HepG2 (cell line): Measurements from ENCODE around the gene ANXA3. TPM values are rescaled to one million over a fixed set of nuclear protein-coding genes. Genes with fewer than 3 reads are reported as not detected.
A peak's percentile ranks its signal among the peaks of the same experiment; 100 is the strongest.

Experiments
- ATAC-seq: fragments of 200-7000 bp; cut with Tn5 transposase; 3 replicates; pipeline ENCODE4 v1.9.1; 2020; ENCODE audit warnings: mild to moderate bottlenecking, moderate library complexity
- BruUV-seq: library from RNA; stranded (reverse); fragments of 400-500 nt; replicated peaks from 2 replicates; lab custom pipeline; 2021; lab: Mats Ljungman, UMichigan
- CTCF ChIA-PET: fragments of 300-600 bp; formaldehyde crosslinking; extraction: SDS; loops from one replicate; lab custom pipeline; 2021; ENCODE audit warnings: low total read pairs, inconsistent platforms, low intra/inter-chr PET ratio; lab: Yijun Ruan, JAX
- POLR2A ChIA-PET: fragments of 350-600 bp; sonication (Branson Sonifier 250); formaldehyde crosslinking; loops from one replicate; lab custom pipeline; 2020; ENCODE audit warnings: antibody characterized with exemption, inconsistent platforms; lab: Yijun Ruan, JAX
- DNase-seq: peaks from one replicate; pipeline ENCODE4 v3.0.0-alpha.2; 2015; ENCODE audit warnings: low spot score
- FAIRE-seq: peaks from 3 replicates; lab custom pipeline; 2011; peaks lifted over from hg19 to GRCh38; lab: Jason Lieb, UNC
- H2AFZ ChIP-seq: one replicate; pipeline ENCODE4 v1.6.1; 2011; ENCODE audit warnings: low read length, inconsistent platforms
- H3K27ac ChIP-seq: fragments of 300-600 bp; 3 replicates; pipeline ENCODE4 v1.8.0; 2011; ENCODE audit warnings: mixed run types, mild to moderate bottlenecking, mixed read lengths, low read length, inconsistent platforms; ENCODE audit not compliant: insufficient read depth; ENCODE audit errors: extremely low read length
- H3K27me3 ChIP-seq, 2 experiments: fragments of 200-600 bp in 1 of 2; 2 replicates in 1 of 2; 3 replicates in 1 of 2; pipeline versions ENCODE4 v1.6.0 to v1.8.0; 2011; ENCODE audit warnings: low read length in 2 of 2, mild to moderate bottlenecking in 2 of 2, moderate library complexity in 2 of 2, inconsistent platforms in 1 of 2; ENCODE audit not compliant: insufficient read depth in 2 of 2, control insufficient read depth in 1 of 2
- H3K36me3 ChIP-seq, 2 experiments: fragments of 200-600 bp in 1 of 2; replicated peaks in 1 of 2; 2 replicates in 1 of 2; 3 replicates in 1 of 2; pipeline versions ENCODE4 v1.5.1 to v1.8.0; 2011; ENCODE audit warnings: low read length in 2 of 2, inconsistent platforms in 1 of 2; ENCODE audit not compliant: insufficient read depth in 2 of 2, control insufficient read depth in 1 of 2
- H3K4me1 ChIP-seq: 2 replicates; pipeline ENCODE4 v1.5.1; 2012; ENCODE audit warnings: low read length, inconsistent platforms; ENCODE audit not compliant: insufficient read depth
- H3K4me2 ChIP-seq: 2 replicates; pipeline ENCODE4 v1.6.0; 2011; ENCODE audit warnings: low read depth, low read length, inconsistent platforms
- H3K4me3 ChIP-seq, 3 experiments: fragments of 200-600 bp in 1 of 3; sonication (generic), shearing (Covaris generic) in 1 of 3; replicated peaks in 1 of 3; 2 replicates each; pipeline ENCODE4 v1.5.1; 2011 to 2016; ENCODE audit warnings: low read length in 3 of 3, inconsistent platforms in 2 of 3, low read depth in 2 of 3, mild to moderate bottlenecking in 2 of 3, control low read depth in 1 of 3, mixed read lengths in 1 of 3; ENCODE audit not compliant: insufficient read depth in 1 of 3
- H3K79me2 ChIP-seq: one replicate; pipeline ENCODE4 v1.6.1; 2011; ENCODE audit warnings: low read length, inconsistent platforms; ENCODE audit not compliant: insufficient read depth
- H3K9ac ChIP-seq: 2 replicates; pipeline ENCODE4 v1.6.0; 2011; ENCODE audit warnings: mild to moderate bottlenecking, low read depth, low read length, inconsistent platforms; ENCODE audit not compliant: insufficient read depth
- H3K9me3 ChIP-seq: 2 replicates; pipeline ENCODE4 v1.5.1; 2012; ENCODE audit warnings: mild to moderate bottlenecking, low read length
- H4K20me1 ChIP-seq: 2 replicates; pipeline ENCODE4 v1.6.0; 2011; ENCODE audit warnings: inconsistent platforms, mild to moderate bottlenecking, low read length, moderate library complexity; ENCODE audit not compliant: insufficient read depth
- ARNT ChIP-seq: fragments of 450-650 bp; IDR thresholded peaks from 2 replicates; pipeline ENCODE4 v1.6.1; 2017
- CENPX ChIP-seq: sonication (generic); formaldehyde crosslinking; IDR thresholded peaks from 2 replicates; pipeline ENCODE4 v1.9.0; 2021; ENCODE audit warnings: mild to moderate bottlenecking, missing genetic modification reagents, moderate library complexity
- CSRNP1 ChIP-seq: sonication (generic); formaldehyde crosslinking; IDR thresholded peaks from 2 replicates; pipeline ENCODE4 v1.8.1; 2023; ENCODE audit warnings: mild to moderate bottlenecking, missing genetic modification reagents
- ZNF121 ChIP-seq: sonication (generic); formaldehyde crosslinking; IDR thresholded peaks from 2 replicates; pipeline ENCODE4 v1.5.0; 2020; ENCODE audit warnings: mild to moderate bottlenecking, missing genetic modification reagents
- ZNF547 ChIP-seq: sonication (generic); formaldehyde crosslinking; IDR thresholded peaks from 2 replicates; pipeline ENCODE4 v1.5.1; 2020; ENCODE audit warnings: mild to moderate bottlenecking, missing genetic modification reagents
- WGBS: methylation state at CpG from one replicate; pipeline ENCODE4 v1.1.6; 2017; ENCODE audit warnings: low lambda C conversion rate; 5-methylcytosine and 5-hydroxymethylcytosine counted together
- in situ Hi-C: cut with HindIII; loops from 2 replicates; pipeline ENCODE4 v1.10.0; 2017; ENCODE audit warnings: low pct_unique_long_range_greater_than_20kb; ENCODE audit not compliant: extremely low pct_ligation_motif_present
- intact Hi-C: fragments of 100-400 bp; cut with micrococcal nuclease; formaldehyde crosslinking; loops from one replicate; pipeline ENCODE4 v1.10.0; 2022; ENCODE audit not compliant: unreplicated experiment
- polyA plus RNA-seq, 8 experiments: library from polyadenylated mRNA; depleted of rRNA in 3 of 8; stranded (reverse) in 7 of 8; unstranded in 1 of 8; fragments of >200 nt; fragmentation: Illumina TruSeq in 4 of 8; extraction: Trizol in 4 of 8; gene quantifications; 2 replicates each; pipeline versions ENCODE4 v1.2.1 to v1.2.3, GENCODE V29; 2011 to 2016; ENCODE audit warnings: low read depth in 4 of 8, missing spikeins in 1 of 8, mixed read lengths in 1 of 8; ENCODE audit not compliant: insufficient read depth in 1 of 8
- total RNA-seq, 5 experiments: library from RNA; depleted of rRNA; stranded (reverse); fragments of >200 nt; fragmentation: Illumina TruSeq; extraction: Trizol; gene quantifications; 2 replicates each; pipeline ENCODE4 v1.2.3, GENCODE V29; 2016; ENCODE audit warnings: low read depth in 1 of 5
- TF ChIP-seq, protein P1 (sequence below): sonication (generic); formaldehyde crosslinking; IDR thresholded peaks from 2 replicates; pipeline ENCODE4 v1.5.1; 2020; ENCODE audit warnings: mild to moderate bottlenecking, missing genetic modification reagents, borderline replicate concordance

The ANXA3 gene
- total and polyA plus RNA-seq, 2 of the 13 experiments (the other 11 are each of a cell fraction or from before 2014, with no cell fraction given) = 6.5 to 6.9 TPM

DNA sequence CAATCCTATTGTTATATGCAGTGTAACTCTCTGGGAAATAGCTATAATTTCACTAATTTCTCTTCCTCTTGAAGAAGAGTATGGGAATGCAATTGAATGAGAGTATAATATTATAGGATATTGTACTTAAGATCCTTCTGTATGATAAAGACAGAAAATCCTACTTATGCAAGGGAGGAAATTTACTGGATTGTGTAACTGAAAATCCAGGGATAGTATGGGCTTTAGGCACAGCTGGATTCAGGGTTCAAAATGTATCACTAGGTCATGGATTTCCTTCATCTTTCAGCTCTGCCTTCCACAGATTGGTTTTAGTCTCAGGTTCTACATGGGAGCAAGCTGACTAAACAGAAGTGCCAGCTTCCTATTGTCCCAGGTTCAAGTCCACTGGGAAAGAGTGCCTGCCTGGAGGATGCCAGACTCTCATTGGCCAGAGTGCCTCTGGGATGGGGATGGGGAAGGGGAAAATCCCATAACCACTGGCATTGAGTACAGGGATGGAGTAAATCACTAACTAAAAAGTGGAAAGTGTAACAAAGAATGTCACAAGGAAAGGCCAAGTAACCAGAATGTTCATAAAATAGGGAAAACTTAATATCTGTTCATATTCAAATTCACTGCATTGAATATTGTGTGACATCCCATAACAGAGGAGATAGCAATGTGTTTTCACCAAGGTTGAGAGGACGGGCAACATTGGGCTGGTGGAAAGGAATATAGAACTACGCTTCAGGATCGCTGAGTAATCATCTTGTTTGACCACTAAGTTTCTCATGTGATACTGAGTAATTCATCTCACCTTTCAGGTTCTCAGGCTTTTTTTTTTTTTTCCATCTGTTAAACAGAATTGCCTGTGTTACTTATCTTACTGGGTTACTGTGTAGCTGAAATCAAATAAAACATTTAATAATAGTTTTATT, 75.7 kb downstream of the ANXA3 start (continued):
- TF ChIP-seq, protein P1, sequence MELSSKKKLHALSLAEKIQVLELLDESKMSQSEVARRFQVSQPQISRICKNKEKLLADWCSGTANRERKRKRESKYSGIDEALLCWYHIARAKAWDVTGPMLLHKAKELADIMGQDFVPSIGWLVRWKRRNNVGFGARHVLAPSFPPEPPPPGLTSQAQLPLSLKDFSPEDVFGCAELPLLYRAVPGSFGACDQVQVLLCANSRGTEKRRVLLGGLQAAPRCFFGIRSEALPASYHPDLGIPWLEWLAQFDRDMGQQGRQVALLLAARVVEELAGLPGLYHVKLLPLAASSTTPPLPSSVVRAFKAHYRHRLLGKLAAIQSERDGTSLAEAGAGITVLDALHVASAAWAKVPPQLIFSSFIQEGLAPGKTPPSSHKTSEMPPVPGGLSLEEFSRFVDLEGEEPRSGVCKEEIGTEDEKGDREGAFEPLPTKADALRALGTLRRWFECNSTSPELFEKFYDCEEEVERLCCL (CRISPR knock-in tag) = no peak
- no peak for TF ChIP-seq CSRNP1 (CRISPR knock-in tag)

GRCh38 chr4:78627966-78628678, 76.6 kb downstream of the ANXA3 start:
- Histone ChIP-seq H3K36me3 (no peaks in the 10 kb centered on the region), H4K20me1 (no peaks in the 10 kb centered on the region), H3K27me3 (no peaks in the 10 kb centered on the region), H2AFZ (no peak overlapping the region), H3K4me1 (peaks cover 42% of the 10 kb centered on the region), H3K9ac (no peak overlapping the region), H3K27ac (no peak overlapping the region), H3K4me3 (no peak overlapping the region), H3K79me2 (no peaks in the 10 kb centered on the region), H3K4me2 (no peak overlapping the region), H3K9me3 (no peaks in the 10 kb centered on the region)
- peak; percentile 23 for FAIRE-seq
- CTCF ChIA-PET = no interaction called here
- BruUV-seq = no TSS peak
- in situ Hi-C loops = no loop called here
- 64% methylated on average over 4 of the region's 4 CpGs for WGBS
- POLR2A ChIA-PET = no interaction called here
- peak; percentile 15 for DNase-seq
- intact Hi-C loops = no loop called here
- TF ChIP-seq ARNT (no peak), ZNF121 (CRISPR knock-in tag) (peak; percentile 68; the same call in 1 of the 2 replicates), CENPX (CRISPR knock-in tag) (no peak), ZNF547 (CRISPR knock-in tag) (no peak)
- ATAC-seq = no peak
